Superior temporal gyrus (tissue), 1 donor: Measurements from ENCODE around the gene PPDPF.

Experiments used
- DNase-seq: peaks from one replicate; pipeline ENCODE4 v3.0.0-alpha.2; 2016; ENCODE audit errors: extremely low spot score

PPDPF gene

DNA sequence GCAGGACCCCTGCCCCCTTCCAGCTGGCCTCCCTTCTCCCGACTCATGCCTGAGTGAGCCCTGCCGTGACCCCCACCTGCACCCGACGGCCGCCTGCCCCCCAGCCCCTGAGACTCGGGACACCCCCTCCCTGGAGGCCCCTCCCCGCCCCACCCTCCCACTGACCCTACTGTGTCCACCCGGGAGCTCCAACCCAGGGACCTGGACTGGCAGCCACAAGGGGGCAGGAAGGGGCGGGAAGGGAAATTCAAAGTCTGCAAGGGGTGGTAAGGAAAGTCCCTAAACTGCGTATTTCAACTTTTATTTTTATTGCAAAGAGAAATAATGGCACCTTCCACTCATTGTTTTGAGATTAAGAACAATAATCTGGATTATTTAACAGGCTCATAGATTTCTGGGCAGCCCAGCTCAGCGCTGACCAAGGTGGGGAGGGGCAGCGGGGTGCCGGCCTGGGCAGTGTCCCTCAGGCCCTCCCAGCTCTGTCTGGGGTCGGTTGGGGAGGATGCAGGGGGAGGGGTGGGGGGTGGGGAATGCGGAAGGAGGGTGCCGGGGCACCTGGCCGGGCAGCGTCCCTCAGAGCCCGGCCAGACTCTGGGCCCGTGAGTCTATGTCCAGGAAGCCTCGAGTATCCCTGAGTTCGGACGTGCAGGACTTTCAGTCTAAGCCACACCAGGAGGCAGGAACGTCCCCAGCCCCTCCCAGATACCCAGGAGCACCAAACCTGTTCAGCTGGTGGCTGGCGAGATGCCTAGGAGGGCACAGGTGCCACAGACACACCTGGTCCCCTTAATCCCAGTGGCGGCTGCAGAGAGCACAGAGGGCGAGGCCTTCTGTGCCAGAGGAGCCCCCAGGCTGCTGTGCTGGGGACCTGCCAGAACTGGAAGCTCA is 17.9 kb downstream of the PPDPF start:
- DNase-seq = no peak

DNA sequence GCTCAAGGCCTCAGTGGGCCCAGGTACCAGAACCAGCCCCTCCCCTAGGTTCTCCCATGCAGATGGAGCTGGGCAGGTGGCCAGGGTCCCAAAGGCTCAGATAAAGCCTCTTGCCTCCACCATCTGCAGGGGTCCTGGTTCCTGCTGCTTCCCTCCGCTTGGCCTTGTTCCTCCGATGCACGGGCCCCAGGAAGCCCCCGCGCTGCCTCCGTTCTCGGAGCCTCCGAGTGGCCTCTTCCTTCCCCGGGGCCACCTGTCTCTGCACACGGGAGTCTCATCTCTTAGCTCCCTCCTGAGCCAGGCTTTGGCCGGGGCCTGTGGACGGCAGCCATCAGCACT is 18.5 kb downstream of the PPDPF start:
- no peak for DNase-seq

DNA sequence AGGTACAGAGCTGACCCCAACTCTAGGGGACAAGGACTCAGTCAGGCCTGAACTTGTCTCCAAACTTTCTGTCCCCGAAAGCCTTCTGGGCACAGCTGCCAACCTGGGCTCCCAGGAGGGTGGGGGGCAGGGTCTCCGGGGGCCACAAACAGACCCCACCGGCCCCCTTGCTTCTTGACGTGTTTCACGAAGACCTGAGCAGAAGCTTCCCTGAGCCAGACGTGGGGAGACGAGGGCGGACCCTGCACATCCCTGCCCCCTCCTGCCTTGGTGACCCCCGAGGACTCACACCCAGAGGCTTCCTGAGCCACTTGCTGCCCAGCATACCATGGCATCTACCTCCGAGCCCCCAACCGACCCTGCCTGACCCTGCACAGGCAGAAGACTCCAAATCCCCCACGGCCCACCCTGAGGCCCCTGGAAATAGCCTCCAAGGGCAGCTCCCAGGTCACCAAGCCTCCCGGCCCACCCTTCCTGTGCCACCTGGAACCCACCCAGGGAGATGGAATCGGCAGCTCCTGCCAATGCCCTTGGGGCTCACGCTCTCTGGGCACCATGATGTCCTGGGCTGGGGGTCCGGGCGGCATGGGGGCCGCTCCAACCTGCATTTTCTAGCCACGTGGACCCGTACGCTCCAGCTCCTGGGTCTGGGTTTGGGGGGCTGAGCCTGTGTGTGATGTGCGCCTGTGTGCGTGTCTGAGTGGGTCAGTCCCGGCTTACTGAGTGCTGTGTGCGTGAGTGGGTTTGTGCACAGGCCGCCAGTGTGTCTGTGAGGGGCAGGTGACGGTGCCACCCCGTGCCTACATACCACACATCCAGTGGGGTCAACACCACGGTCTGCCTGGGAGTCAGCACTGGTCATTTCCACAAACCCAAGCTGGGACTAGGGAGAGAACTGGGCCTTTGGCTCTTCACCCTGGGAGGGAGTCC is 19.1 kb downstream of the PPDPF start:
- no peak for DNase-seq

DNA sequence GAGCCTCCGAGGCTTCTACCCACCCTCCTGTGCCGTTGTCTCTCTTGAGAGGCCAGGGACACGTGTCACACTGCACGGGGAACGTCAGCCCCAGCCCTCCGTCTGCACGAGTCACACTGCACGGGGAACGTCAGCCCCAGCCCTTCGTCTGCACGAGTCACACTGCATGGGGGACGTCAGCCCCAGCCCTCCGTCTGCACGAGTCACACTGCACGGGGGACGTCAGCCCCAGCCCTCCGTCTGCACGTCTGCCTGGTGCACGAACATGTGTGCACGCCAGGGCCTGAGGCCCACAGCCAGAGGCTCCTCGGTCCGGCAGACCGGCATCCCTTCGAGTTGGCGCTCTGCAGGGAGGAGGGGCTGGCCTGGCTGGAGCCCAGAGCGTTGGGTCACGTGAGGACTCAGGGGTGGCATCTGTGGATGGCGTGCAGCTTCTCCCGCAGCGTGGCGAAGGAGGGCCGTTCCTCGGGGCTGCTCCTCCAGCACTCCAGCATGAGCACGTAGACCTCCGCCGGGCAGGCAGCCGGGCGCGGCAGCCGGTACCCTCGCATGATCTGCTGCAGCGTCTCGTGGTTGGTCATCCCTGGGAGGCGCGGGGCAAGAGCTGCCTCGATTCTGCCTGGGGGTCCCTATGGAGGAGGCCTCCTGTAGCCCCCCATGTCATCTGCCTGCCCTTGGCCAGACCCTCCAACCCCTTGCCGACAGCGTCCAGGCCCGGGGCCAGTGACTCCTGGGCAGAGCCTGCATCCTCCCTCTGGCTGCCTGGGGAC is 20.0 kb downstream of the PPDPF start:
- no peak for DNase-seq

DNA sequence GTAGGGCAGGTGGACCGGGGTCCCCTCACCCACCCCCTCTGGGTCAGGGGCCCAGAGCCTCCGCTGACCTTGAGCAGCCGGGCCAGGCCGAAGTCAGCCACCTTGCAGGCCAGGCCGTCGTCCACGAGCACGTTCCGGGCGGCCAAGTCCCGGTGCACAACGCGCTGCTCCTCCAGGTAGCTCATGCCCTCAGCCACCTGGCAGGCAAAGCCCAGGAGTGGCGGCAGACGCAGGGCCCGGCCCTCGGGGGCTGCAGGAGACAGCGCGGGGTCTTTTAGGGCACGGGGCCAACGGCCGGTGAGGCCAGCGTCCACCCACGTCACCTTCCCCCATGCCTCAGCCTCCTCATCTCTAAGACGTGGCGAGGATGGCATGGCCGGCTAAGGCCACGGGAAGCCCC is 20.8 kb downstream of the PPDPF start:
- DNase-seq = no peak

DNA sequence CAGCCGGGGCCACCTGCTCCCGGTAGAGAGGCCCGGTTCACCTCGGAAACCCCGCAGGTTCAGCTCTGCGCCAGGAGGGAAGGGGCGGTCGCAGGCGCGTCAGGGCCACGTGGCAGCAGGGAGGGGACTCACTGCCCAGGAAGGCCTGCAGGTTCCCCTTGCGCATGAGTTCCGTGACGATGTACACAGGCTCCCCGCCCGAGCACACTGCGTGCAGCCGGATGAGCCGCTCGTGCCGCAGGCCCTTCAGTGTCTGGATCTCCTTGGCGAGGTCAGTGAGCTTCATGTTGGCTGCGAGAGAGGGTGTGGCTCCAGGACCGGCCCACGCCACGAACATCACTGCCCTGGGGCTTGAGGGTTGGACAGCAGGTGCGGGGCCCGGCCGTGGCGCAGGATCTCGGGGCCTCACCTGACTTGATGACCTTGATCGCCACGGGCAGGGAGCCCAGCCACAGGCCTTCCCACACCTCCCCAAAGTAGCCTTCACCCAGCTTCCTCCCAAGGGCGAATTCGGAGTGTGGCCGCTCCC is 21.5 kb downstream of the PPDPF start:
- no peak for DNase-seq

DNA sequence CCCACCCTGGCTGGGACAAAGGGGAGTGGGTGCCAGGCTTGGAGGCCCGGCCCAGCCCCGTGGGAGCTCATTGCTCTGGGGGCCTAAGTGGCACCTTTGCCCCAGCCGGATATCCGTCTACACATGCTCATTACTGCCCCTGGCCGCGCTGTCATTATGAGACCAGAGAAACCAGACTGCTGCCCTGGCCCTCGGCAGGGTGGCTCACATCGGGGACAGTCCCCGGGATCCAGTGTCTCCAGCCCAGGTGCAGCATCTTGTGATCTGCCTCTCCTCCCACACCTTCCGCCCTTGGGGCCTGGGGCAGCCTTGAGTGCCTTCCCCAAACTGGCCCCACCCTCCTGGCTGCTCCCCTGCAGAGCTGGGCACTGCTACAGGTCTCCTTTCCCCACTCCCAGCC is 22.1 kb downstream of the PPDPF start:
- DNase-seq = no peak

DNA sequence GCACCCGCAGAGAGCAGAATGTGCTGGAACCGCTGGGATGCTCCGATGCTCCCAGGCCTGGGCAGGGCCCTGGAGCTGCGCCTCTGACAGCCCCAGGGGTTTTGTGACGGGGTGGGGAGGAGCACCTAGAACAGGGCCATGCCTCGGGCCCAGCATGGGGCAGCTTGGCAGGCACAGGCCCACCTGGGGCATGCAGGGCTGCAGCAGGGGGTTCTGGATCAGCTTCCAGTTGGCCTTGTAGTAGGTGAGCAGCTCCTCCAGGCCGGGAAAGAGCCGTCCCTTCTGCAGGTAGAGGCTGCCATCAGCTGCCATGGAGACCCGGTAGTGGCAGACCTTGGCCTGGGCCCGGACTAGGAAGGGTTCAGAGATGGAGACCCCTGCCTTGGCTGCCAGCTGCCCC is 22.6 kb downstream of the PPDPF start:
- no peak for DNase-seq

DNA sequence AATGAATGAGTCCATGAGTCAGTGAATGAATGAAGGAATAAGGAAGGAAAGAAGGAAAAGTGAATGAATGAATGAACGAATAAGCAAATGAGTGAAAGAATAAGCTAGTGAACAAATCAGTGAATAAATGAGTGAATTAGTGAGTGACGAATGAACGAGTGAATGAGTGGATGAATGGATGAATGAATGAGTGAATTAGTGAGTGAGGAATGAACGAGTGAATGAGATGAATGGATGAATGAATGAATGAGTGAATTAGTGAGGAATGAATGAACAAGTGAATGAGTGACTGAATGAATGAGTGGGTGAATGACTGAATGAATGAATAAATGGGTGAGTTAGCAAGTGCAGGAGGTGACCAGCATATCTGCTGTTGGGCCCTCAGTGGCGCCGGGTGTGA is 23.2 kb downstream of the PPDPF start:
- DNase-seq = no peak

DNA sequence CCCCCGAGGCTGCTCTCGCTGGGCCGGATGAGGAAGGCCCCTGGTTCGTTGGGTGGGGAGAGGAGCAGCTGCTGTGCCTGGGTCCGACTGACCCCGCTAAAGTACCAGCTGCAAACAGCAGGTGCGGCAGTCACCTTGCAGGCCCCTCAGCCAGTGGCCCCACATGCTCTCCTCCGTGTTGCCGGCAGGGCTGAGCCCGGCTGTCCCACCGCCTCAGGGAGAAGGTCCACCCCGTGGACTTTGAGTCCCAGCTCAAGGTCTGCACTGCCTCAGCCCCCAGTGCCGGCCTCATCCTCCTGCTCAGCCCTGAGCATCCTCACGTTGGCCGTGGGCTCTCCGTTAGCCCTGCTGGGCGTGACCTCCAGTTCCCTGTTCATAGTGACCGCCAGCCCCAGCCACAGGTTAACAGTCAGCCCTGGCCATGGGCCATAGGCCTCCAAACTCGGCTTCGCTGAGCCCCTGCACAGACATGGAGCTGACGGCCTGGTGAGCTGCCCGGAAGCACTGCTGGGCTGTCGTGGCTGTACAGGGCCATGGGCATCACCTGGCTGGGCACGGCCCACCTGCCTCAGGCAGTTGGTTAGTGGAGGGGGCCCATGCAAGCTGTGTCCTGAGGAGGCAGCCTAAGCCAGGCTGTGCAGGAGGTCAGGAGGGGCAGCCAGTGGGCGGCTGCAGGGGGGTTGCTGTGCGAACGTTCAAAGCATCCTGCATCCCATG is 23.8 kb downstream of the PPDPF start:
- DNase-seq = no peak

DNA sequence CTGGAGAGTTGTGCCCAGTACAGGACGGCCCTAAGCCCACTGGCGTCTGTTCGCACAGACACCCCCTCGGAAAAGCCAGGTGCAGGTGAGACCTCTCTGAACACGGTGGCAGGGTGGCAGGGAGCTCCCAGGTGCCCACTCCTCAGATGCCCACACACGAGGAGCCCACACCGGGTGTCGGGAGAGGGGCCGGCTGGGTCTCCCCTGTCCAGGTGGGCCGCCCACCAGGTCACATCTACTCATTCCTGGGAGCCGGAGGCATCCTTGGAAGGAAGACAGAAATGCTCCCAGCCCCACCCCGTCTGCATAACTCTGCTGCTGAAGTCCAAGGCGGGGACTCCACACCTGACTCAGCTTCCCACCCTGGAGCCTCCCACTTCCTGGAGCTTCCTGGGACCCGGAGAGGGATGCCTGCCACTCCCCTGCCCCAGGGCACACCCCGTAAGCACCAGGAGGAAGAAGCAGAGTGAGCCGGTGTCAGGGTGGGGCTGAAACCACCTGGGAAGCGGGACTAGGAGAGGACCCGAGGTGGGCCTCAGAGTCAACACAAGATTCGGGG is 24.5 kb downstream of the PPDPF start:
- no peak for DNase-seq

DNA sequence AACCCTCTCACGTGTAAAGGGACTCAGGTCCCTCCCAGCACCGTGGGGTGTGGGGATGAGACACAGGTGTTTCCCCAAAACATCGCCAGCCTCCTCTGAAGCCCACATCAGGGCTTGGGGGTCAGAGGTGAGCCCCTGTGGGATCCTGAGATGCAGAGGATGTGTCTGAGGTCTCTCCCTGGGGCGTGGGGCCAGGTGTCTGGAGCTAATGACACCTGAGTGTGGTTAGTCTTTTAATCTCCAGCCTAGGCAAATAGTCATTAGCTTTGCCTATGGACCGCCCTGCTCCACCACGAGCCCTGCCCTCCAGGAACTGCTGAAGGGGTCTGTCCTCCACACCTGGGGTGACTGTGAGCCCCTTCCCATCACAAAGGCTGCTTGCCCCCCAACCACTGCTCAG is 25.2 kb downstream of the PPDPF start:
- no peak for DNase-seq

DNA sequence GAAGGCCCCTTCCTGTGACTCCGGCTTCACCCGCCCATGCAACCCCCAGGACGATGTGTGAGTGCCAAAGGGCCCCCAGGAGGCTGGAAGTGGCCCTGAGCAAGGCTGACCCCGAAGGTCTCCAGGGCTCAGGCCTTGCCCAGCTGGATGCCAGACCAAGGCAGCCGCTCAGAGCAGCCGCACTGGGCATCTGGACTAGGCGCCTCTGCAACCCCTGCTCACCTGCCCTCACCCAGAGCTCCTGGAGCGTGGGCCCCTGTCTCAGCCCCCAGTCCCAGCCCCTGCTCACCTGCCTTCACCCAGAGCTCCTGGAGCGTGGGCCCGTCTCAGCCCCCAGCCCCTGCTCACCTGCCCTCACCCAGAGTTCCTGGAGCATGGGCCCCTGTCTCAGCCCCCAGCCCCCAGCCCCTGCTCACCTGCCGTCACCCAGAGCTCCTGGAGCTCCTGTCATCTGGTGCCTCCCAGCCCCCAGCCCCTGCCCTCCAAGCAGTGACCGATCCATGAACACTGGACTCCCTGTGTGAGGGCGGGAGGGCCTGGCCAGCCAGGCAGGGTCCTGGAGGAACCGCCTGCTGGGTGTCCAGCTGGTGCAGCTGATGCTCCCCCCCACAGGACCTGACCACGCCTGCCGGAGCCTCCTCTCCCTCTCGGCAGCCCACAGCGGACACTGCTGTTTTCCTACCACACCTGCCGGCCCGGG is 25.8 kb downstream of the PPDPF start:
- no peak for DNase-seq

DNA sequence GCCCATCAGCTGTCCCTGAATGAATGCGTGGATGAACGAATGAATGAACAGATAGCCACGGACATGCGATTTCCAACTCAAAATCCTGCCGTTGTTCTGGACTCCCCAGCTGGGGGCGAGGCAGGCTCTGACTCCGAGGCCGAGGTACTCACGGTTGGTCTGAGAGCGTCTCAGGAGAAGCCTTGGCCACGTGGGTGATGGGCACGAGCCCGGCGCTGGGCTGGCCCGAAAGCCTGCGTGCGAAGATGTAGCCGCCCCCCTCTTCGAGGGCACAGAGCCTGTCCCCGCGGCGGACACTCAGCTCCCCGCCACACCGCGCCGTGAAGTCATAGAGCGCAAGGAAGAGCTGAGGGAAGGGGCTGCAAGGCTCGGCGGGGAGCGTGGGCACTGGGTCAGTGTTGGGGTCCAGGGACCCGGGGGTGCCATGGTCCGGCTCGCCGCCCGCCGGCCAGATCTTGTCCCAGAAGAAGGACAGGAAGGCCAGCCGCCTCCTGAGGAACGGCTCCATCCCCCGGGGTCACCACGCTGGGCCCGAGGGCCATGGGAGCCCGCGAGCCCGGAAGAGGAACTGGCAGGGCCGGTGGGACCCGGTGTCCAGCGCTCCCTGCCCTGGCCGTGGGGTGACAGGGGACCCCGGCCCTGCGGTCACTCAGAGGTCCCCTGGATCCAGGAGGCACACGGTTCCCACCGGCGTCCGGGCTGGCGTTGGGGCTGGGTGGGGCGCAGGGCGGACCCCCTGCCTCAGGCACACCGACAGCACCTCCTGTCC is 26.6 kb downstream of the PPDPF start:
- no peak for DNase-seq

DNA sequence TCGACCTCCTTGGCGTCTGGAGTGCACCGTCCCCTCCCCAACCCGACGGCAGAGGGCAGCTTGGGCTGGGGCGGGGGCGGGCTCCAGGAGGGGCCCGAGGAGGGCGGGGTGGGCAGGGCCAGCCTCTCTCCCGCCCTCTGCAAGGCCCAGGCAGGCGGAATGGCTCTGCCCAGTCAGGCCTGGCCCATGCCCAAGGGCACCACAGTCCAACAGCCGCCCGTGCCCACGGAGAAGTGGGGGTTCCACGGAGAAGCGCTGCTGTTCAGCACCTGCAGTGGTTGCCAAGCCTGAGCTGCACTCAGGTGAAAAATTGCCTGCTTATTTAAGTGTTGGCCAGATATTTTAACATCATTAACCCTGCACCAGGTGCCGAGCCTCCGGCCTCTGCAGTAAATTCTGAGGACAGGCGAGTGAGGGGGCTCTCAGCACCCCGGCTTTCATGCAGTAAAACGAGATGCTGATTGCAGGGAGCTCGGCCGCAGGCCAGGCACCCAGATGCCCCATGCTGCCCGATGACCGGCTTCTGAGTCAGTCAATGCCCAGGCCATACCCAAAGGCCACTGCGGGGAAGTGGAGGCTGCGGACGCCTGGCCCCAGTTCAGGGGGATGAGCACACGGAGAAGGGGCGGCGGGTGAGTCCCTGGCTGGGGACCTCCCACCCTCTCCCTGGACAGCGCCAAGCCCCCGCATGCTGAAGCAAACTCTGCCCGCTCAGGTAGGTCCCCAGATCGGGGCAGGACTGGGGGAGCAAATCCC is 27.3 kb downstream of the PPDPF start, which contains the start of gene SRMS:
Gene SRMS, minus strand, starts transcription at position 25 of the 756 bp plus-strand sequence. CDS start 286 bp downstream, outside the sequence.
- DNase-seq = no peak

DNA sequence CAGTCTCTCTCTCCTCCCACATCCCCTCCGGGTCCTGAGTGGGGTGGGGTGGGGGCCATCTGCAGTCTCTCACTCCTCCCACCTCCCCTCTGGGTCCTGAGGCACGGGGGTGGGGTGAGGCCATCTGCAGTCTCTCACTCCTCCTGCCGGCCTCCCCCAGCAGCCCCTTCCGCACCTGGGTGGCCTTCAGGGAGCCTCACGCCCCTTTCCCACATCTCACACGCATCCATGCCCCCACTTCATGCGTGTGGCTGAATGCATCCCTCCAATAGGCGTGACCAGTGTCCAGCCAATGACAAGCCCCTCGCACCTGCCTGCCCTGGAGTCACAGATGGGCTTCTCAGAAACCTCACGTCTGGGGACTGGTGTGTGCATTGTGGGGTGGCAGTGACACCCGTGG is 28.0 kb downstream of the PPDPF start:
- no peak for DNase-seq

DNA sequence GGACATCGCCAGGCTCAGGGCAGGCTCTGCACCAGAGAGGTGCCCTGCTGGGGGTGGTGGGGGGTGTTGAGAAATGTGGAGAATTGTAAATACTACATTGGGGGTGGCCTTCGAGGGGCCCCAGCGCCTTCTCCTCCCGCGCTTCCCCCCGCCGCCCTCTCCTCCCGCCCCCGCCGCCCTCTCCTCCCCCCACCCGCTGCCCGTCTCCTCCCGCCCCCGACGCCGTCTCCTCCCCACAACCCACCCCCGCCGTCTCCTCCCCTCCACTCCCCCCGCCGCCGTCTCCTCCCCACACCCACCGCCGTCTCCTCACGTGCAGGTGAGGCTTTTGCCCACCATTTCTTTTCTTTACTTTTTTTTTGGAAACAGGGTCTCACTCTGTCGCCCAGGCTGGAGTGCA is 28.5 kb downstream of the PPDPF start:
- no peak for DNase-seq

DNA sequence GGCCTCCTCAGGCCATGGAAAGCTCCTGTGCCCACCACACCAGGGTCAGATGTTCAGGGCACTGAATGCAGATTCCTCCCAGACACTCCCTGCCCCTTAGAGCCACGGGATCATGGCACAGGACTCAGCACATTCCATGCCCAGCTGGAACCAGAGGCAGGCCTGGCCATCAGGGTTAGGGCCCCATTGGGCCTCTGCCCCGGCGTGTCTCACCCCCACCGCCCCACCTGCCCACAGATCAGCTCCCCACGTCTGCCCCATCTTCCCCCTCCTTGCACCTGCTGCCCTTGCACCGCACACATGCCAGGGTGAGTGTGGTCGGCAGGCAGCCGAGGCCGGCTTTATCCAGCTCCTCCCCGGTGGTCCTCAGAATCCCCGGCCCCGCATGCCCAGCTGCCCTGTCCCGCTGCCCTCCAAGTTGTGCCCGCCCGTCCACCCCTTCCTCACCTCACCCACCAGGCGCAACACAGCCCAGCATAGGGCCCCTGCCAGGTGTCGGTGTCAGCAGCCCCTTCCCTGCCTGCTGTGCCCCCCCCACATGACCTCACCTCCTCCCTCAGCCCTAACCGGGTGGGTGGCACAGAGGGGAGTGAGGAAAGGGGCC is 29.2 kb downstream of the PPDPF start:
- no peak for DNase-seq
